Measurements from ENCODE around the gene GRIN3A. TPM values are rescaled to one million over a fixed set of nuclear protein-coding genes. Genes with fewer than 3 reads are reported as not detected.
A peak's percentile ranks its signal among the peaks of the same experiment; 100 is the strongest.
"Not testable (repeated sequence)": the region's sequence is repeated elsewhere in the genome, so short reads cannot be mapped to it uniquely, and the experiment has no call there.

The GRIN3A gene
- 1 to 10 TPM in 5 of 10 donors, under 1 TPM in 5; 0.42 to 1.7 (median 0.92) TPM for polyA plus RNA-seq (ENCODE audit: insufficient read length in 10 of 10)
- long read RNA-seq, donor 1, result 0 reads
- long read RNA-seq, donor 2, result 0 reads
- long read RNA-seq, donor 3, result 0 reads
- long read RNA-seq, donor 4, result 0 reads
- long read RNA-seq, donor 5, result 0 reads
- long read RNA-seq, donor 6, result 0 reads
- long read RNA-seq, donor 7, result 0 reads
- long read RNA-seq, donor 8, result 0 reads
- long read RNA-seq, donor 9, result 0 reads

DNA sequence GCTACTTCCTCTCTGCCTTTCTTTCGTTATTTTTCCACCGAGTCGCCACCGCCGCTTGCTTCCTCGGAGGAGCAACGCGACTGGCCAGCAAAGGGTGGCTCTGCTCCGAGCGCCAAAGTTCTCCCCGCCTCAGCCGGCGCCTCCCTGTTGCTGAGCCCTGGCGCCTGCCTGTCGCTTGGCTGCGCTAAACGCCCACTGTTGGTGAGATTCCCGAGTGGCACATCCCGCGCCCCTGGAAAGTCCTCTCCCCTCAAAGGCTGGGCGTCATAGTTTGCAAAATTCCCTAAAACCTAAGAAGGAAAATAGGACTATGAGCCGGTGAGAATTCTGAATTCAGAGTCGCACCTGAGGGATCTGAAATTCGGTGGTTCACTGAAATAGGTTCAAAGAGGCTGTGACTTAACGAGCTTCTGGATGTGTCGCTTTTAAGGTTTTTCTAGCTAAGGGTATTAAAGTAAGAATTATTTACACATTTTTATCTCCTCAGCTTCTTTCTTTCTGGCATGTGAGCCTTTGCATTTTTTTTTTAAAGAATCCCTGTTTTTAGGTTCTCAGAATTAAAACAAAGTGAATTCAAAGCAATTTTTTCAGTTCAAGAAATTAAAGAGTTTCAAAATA is at the start of gene GRIN3A:
Gene GRIN3A, minus strand, starts transcription at position 82 of the 618 bp plus-strand sequence. CDS start 668 bp downstream, outside the sequence.
- DNase-seq, result no peak

- DNase-seq, result peak in 2 of 3 donors; percentile 13 to 23
Observed at GRCh38 chr9:101787891-101788290, 49.4 kb upstream of the GRIN3A start.

- DNase-seq, result no peak
Observed at GRCh38 chr9:101778332-101778731, 39.9 kb upstream of the GRIN3A start.

- DNase-seq, result peak in 2 of 3 donors; percentile 24 to 45
Observed at GRCh38 chr9:101764472-101764871, 26.0 kb upstream of the GRIN3A start.

- peak; percentile 36 to 78 (median 54) for DNase-seq
Observed at GRCh38 chr9:101758304-101758930, 20.0 kb upstream of the GRIN3A start.

DNA sequence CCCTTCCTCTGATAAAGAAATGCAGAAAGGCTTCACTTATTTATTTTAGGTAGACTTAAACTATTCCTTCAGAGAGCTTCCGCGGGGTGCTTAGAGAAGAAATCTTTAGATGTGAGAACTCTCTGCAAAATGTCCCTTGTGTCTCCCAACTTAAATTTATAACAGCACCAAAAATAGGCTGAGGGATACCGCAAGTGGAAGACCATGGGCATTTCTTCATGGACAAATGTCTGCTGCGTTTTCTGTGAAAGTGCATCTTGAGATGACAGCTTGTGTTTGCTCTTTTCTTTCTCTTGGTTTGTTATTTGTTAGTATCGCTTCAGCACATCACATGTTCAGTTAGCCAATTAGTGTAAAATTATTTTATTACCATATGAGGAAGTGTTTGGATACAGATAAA is 15.3 kb upstream of the GRIN3A start:
- DNase-seq, result no peak

DNA sequence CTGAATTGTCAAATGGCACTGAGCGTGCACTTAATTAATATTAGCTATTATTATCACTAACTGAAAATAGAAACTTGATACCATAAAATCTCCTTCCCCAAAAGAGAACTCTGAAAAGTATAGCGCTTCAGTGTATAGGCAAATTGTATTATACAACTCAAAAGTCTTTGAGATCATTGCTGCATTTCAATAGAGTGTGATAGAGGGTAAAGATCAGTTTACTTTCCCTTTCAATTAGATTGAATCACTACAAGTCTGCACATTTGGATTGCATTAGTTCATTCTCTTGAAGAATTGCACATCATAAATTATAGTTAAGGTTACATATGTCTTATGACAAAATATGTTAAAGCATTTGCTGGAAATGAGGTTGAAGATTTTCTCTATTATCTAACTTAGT is 13.4 kb upstream of the GRIN3A start:
- no peak for DNase-seq

DNA sequence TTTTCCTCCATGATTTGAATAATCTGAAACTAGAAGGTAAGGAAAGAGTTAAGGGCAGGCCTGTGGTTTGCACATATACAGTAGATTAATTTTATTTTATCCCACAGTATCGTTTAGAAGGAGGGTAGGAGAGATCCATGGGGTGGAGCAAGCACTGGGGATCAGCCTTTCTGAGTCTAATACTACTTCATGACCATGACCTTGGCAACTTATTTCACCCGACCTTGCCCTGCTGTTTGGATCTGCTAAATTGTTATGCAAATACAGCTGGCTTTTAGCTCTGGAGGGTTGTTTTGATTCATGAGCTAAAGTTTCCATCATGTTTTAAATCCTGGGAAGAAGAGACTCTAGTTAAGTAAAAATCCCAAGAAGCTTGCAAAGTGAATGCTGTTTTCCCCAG is 864 bp upstream of the GRIN3A start:
- peak in 1 of 3 donors; percentile 34 for DNase-seq

GRCh38 chr9:101737705-101738565 is 512 bp downstream of the GRIN3A start:
- DNase-seq, result peak in 1 of 3 donors; percentile 43

- no peak for DNase-seq
Observed at GRCh38 chr9:101737165-101737704, 1.2 kb downstream of the GRIN3A start.

- peak in 2 of 3 donors; percentile 61 to 78 for DNase-seq
Observed at GRCh38 chr9:101736717-101737116, 1.7 kb downstream of the GRIN3A start.

DNA sequence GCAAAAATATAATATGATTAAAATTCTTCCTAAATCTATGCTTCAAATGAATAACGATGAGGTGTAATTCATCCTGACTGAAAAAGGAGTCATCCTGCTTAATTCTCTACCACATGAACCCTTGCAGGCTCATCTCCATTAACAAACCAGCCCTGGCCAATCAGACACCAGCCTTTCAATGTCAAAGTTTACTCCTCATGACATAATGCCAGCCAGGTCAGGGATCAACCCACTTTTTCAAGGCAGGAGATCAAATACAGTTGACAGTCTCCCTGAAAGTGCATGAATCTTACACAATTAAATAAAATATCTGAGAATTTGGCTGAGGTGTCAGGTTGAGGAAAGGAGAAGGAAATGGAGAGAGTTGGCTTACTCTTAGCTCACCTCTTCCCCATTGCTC is 7.0 kb downstream of the GRIN3A start:
- no peak for DNase-seq

GRCh38 chr9:101727612-101728524 is 10.6 kb downstream of the GRIN3A start:
- peak in 2 of 3 donors; percentile 44 to 71 for DNase-seq

- not testable (repeated sequence) for DNase-seq
Observed at GRCh38 chr9:101724271-101724670, 14.2 kb downstream of the GRIN3A start.

- peak in 1 of 3 donors; percentile 33 for DNase-seq
Observed at GRCh38 chr9:101718192-101718591, 20.3 kb downstream of the GRIN3A start.

DNA sequence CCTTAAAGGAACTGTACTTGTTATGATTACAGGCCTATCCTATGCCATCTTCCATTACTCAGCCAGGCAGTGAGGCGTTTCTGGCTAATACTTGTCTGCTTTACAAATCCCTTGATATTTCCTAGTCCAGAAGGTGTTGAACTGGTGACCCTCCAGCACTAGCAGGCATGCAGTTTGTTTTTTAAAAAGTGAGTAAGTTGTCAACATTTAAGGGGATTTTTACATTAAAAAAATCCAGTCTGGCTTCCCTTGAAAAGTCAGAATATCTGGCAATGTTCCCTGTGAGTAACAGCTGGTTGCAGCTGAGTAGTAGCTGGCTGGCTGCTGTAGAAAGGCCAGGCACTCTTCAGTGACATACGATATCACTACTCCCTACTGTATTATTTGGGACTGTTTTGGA is 21.8 kb downstream of the GRIN3A start:
- DNase-seq, result peak; percentile 66 to 78 (median 69)

DNA sequence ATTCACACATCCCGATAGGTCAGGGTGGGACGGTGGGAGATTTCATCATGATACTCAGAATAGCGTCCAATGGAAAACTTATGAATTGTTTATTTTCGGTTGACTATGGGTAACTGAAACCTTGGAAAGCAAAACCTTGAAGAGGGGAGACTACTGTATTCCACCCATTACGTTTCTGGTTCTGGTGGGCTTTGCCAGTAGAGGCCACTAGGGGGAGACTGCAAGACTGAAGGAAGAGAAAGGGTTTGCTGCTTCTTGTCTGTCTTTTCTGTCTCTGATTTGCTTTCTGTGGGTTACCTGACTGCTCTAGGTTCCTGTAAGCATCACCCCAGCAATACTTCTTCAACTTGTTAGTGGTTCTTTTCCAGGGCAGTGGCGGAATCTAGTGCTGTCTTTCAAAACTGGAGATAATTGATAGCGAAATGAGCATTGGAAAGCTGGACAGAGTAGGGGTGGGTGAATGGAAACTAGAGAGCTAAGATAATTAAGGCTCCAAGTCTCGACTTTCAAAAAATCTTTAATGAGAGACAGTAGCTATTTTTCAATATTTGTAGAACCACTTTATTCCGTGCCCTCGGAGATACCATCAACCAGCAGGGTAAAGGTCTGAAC is 27.0 kb downstream of the GRIN3A start:
- DNase-seq, result no peak

- no peak for DNase-seq
Observed at GRCh38 chr9:101708855-101709254, 29.6 kb downstream of the GRIN3A start.

- peak in 1 of 3 donors; percentile 40 for DNase-seq
Observed at GRCh38 chr9:101707721-101708120, 30.7 kb downstream of the GRIN3A start.

- no peak for DNase-seq
Observed at GRCh38 chr9:101706997-101707396, 31.4 kb downstream of the GRIN3A start.

Data from muscle of back (tissue), 13 donors.